Measurements from ENCODE around the gene TMEM74B. TPM values are rescaled to one million over a fixed set of nuclear protein-coding genes. Genes with fewer than 3 reads are reported as not detected.

Gene TMEM74B
- total and polyA plus RNA-seq, 2 of the 8 experiments (the other 6 are each of a cell fraction or from before 2014, with no cell fraction given): 4.0 to 6.4 TPM

GRCh38 chr20:1184260-1184637, 532 bp downstream of the TMEM74B start:
- Histone ChIP-seq H3K4me1 (replicated peaks in 1 of 4; ENCODE audit: control insufficient read depth in 3 of 4, insufficient read depth in 4 of 4, low read length in 3 of 4) (peaks cover 0 to 14% (median 8%) of the 10 kb centered on the region in 4 experiments; a peak in 5 of 7 replicates), H4K20me1 (replicated peaks in 1 of 2; ENCODE audit: control insufficient read depth in 1 of 2, insufficient read depth in 2 of 2, low read length in 2 of 2) (peaks cover 0 to 5% of the 10 kb centered on the region in 2 experiments), H3K14ac (ENCODE audit: insufficient read length) (no peak overlapping the region), H3K4me2 (ENCODE audit: insufficient read depth in 1 of 2, low read depth in 2 of 2, low read length in 2 of 2) (peak overlapping the region; percentile 62 to 97), H3K9me3 (ENCODE audit: insufficient read depth in 2 of 2, low read depth in 1 of 2, low read length in 1 of 2) (no peaks in the 10 kb centered on the region), H3K9ac (replicated peaks in 1 of 4; ENCODE audit: extremely low read depth in 1 of 4, low read depth in 3 of 4, low read length in 3 of 4) (no peak overlapping the region), H3K36me3 (ENCODE audit: control insufficient read depth in 2 of 4, insufficient read depth in 4 of 4, low read length in 3 of 4) (no peaks in the 10 kb centered on the region; a peak in 1 of 8 replicates), H3K4me3 (ENCODE audit: extremely low read depth in 1 of 4, insufficient read depth in 2 of 4, low read depth in 3 of 4, low read length in 4 of 4) (peak overlapping the region; percentile 41 to 72 (median 44); a peak in 5 of 8 replicates), H3K23ac (ENCODE audit: insufficient read length) (no peak overlapping the region), H4K5ac (ENCODE audit: insufficient read length, low read depth, low read length) (no peak overlapping the region), H2BK12ac (ENCODE audit: low read depth, low read length) (no peak overlapping the region), H2AK5ac (ENCODE audit: low read depth, low read length) (no peak overlapping the region), H3K18ac (ENCODE audit: extremely low read depth, low read length) (no peak overlapping the region), H3K56ac (replicated peaks; ENCODE audit: insufficient read length, low read depth, low read length) (no peak overlapping the region), H2AFZ (ENCODE audit: low read length) (no peak overlapping the region), H3K79me1 (ENCODE audit: low read depth, low read length) (0 out of 2 replicates have a peak, but pooled peaks cover 2% of the 10 kb centered on the region), H4K8ac (ENCODE audit: extremely low read depth, insufficient read depth, low read length) (no peak overlapping the region; the same call in 1 of the 2 replicates), H3K23me2 (ENCODE audit: low read depth, low read length) (peaks cover 11% of the 10 kb centered on the region; the same call in 1 of the 2 replicates), H3K27me3 (replicated peaks in 1 of 4; ENCODE audit: control insufficient read depth in 3 of 4, extremely low read depth in 1 of 4, insufficient read depth in 3 of 4, low read length in 3 of 4) (peaks cover 8 to 38% (median 26%) of the 10 kb centered on the region in 4 experiments), H4K91ac (replicated peaks; ENCODE audit: insufficient read length, low read length) (no peak overlapping the region), H2BK15ac (ENCODE audit: low read length) (no peak overlapping the region), H3K4ac (replicated peaks; ENCODE audit: insufficient read length, low read depth, low read length) (no peak overlapping the region), H2BK5ac (ENCODE audit: low read depth, low read length) (no peak overlapping the region), H3K27ac (ENCODE audit: low read depth, low read length) (no peak overlapping the region), H2BK20ac (ENCODE audit: low read length) (no peak overlapping the region), H3K79me2 (ENCODE audit: control insufficient read depth in 1 of 2, insufficient read depth in 2 of 2, low read length in 2 of 2) (no peaks in the 10 kb centered on the region), H2BK120ac (replicated peaks; ENCODE audit: low read depth, low read length) (no peak overlapping the region)
- POLR2A ChIA-PET (ENCODE audit: partially characterized antibody): interaction anchor here (1.5 kb wide), 2 partner anchors 9 to 11 kb away, joined by 3 to 7 read pairs; no protein-coding TSS in a partner anchor
- CTCF ChIA-PET (ENCODE audit: partially characterized antibody): interaction anchor here (0.8 to 4.6 kb wide), 7 partner anchors 9 to 251 kb away, joined by 3 to 27 read pairs (median 5); no protein-coding TSS in a partner anchor
- WGBS, 2 experiments (ENCODE audit: extremely low coverage in 1 of 2, insufficient coverage in 1 of 2, insufficient read length in 1 of 2, insufficient replicate concordance in 2 of 2, low coverage in 1 of 2, low lambda C conversion rate in 2 of 2, missing lambda C conversion rate in 1 of 2): 70% methylated on average over 13 of the region's 13 CpGs; no CpG with 5 or more reads in 1 of the 2 experiments
- no peak for FAIRE-seq
- DNase-seq (ENCODE audit: low read depth in 1 of 2, low spot score in 2 of 2): no peak
- TF ChIP-seq TEAD4 (IDR thresholded peaks at IDR 0.05; ENCODE audit: low read depth, low read length): no peak
- no peak for TF ChIP-seq RFX5 (IDR thresholded peaks at IDR 0.05; ENCODE audit: borderline replicate concordance, low read depth, low read length)
- no peak for TF ChIP-seq BACH1 (IDR thresholded peaks at IDR 0.05; ENCODE audit: low read length)
- TF ChIP-seq CBX8 (IDR thresholded peaks at IDR 0.05; ENCODE audit: borderline replicate concordance, low read depth, low read length): no peak
- TF ChIP-seq NRF1 (IDR thresholded peaks at IDR 0.05; ENCODE audit: low read depth, low read length): no peak
- TF ChIP-seq GTF2F1 (IDR thresholded peaks at IDR 0.05; ENCODE audit: borderline replicate concordance, low read depth, low read length): no peak
- TF ChIP-seq ATF3 (IDR thresholded peaks at IDR 0.05; ENCODE audit: insufficient read depth, low read depth, low read length): no peak
- no peak for TF ChIP-seq SP1 (IDR thresholded peaks at IDR 0.05; ENCODE audit: low read depth, low read length)
- TF ChIP-seq CTCF (IDR thresholded peaks at IDR 0.05; ENCODE audit: control extremely low read depth in 1 of 3, insufficient read depth in 1 of 3, low read depth in 1 of 3, low read length in 3 of 3): no peak
- no peak for TF ChIP-seq KDM4A (IDR thresholded peaks at IDR 0.05; ENCODE audit: low read depth, low read length, severe bottlenecking)
- no peak for TF ChIP-seq SP4 (IDR thresholded peaks at IDR 0.05; ENCODE audit: low read length)
